ES-I3 (cell line): Measurements from ENCODE around the gene LRRC26.
A peak's percentile ranks its signal among the peaks of the same experiment; 100 is the strongest.

Source experiments
- H3K36me3 ChIP-seq: 2 replicates; pipeline ENCODE4 v1.6.1; 2013; ENCODE audit warnings: mild to moderate bottlenecking, low read length, control low read depth, moderate library complexity; ENCODE audit not compliant: insufficient read depth
- H3K4me1 ChIP-seq: 2 replicates; pipeline ENCODE4 v1.6.1; 2013; ENCODE audit warnings: mild to moderate bottlenecking, control low read depth, low read length; ENCODE audit not compliant: insufficient read depth
- H3K9ac ChIP-seq: 2 replicates; pipeline ENCODE4 v1.6.1; 2013; ENCODE audit warnings: low read depth, mild to moderate bottlenecking, low read length, moderate library complexity
- H3K9me3 ChIP-seq: 2 replicates; pipeline ENCODE4 v1.6.1; 2013; ENCODE audit warnings: mild to moderate bottlenecking, low read length, moderate library complexity; ENCODE audit not compliant: control insufficient read depth, insufficient read depth

Gene LRRC26

GRCh38 chr9:137170486-137171148 lies 766 bp upstream of the LRRC26 start:
- Histone ChIP-seq H3K4me1 (no peaks in the 10 kb centered on the region), H3K36me3 (no peaks in the 10 kb centered on the region), H3K9me3 (no peaks in the 10 kb centered on the region), H3K9ac (no peak overlapping the region; the same call in 1 of the 2 replicates)

- H3K4me1 ChIP-seq, result no peaks in the 10 kb centered on the region
- no peaks in the 10 kb centered on the region for H3K9me3 ChIP-seq
- peak overlapping the region; percentile 29 for H3K9ac ChIP-seq
- no peaks in the 10 kb centered on the region for H3K36me3 ChIP-seq
Observed at GRCh38 chr9:137168904-137169856, 671 bp downstream of the LRRC26 start.

- Histone ChIP-seq H3K4me1 (no peaks in the 10 kb centered on the region), H3K9ac (peak overlapping the region; percentile 29; the same call in 1 of the 2 replicates), H3K36me3 (no peaks in the 10 kb centered on the region), H3K9me3 (no peaks in the 10 kb centered on the region)
Observed at GRCh38 chr9:137168573-137168903, 1.3 kb downstream of the LRRC26 start.

DNA sequence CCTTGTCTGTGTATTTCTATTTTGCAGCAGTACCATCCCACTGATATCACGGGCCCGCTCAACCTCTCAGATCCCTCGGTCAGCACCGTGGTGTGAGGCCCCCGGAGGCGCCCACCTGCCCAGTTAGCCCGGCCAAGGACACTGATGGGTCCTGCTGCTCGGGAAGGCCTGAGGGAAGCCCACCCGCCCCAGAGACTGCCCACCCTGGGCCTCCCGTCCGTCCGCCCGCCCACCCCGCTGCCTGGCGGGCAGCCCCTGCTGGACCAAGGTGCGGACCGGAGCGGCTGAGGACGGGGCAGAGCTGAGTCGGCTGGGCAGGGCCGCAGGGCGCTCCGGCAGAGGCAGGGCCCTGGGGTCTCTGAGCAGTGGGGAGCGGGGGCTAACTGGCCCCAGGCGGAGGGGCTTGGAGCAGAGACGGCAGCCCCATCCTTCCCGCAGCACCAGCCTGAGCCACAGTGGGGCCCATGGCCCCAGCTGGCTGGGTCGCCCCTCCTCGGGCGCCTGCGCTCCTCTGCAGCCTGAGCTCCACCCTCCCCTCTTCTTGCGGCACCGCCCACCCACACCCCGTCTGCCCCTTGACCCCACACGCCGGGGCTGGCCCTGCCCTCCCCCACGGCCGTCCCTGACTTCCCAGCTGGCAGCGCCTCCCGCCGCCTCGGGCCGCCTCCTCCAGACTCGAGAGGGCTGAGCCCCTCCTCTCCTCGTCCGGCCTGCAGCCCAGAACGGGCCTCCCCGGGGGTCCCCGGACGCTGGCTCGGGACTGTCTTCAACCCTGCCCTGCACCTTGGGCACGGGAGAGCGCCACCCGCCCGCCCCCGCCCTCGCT lies 1.9 kb downstream of the LRRC26 start:
- no peaks in the 10 kb centered on the region for H3K9me3 ChIP-seq
- no peaks in the 10 kb centered on the region for H3K36me3 ChIP-seq
- no peak overlapping the region for H3K9ac ChIP-seq
- no peaks in the 10 kb centered on the region for H3K4me1 ChIP-seq

- H3K9ac ChIP-seq, result no peak overlapping the region
- H3K9me3 ChIP-seq, result no peaks in the 10 kb centered on the region
- no peaks in the 10 kb centered on the region for H3K4me1 ChIP-seq
- H3K36me3 ChIP-seq, result no peaks in the 10 kb centered on the region
Observed at GRCh38 chr9:137167277-137167746, 2.5 kb downstream of the LRRC26 start.

DNA sequence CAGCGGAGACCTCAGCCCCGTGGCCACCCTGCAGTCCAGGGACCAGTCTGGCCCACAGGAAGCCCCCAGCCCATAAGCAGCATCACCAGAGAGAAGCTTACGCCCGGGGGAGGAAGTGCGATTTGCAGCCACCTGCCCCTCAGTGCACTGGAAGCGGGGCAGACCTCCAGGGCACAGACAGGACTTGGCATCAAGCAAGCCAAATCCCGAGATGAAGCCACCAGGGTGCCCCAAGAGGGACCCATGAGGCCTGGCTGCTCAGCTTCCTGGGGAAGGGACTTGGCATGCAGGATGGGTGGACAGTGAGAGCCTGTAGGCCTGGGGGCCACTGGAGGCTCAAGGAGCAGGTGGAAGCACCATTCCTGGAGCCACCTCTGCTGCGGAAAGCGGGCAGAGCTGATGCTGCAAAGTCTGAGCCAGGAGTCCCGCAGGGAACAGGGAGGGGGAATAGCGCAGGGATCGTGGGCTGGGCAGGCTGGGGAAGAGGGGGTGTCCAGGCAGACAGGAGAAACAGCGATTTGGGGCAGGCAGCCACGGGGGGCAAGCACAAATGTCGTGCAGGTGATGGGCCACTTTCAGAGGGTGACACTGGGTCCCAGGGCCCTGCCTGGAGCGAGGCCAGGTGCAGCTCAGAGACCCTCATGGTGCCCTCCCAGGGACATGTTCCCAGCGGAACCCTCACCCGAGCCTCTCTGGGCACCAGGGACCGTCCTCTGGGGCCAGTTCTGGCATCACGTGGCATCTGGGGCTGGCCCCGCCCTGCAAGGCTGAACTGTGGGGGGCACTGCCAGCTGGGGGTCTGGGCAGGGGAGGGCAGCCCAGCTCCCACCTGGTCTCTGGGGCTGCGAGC lies 3.2 kb downstream of the LRRC26 start:
- no peaks in the 10 kb centered on the region for H3K4me1 ChIP-seq
- no peak overlapping the region for H3K9ac ChIP-seq
- no peaks in the 10 kb centered on the region for H3K9me3 ChIP-seq
- no peaks in the 10 kb centered on the region for H3K36me3 ChIP-seq

DNA sequence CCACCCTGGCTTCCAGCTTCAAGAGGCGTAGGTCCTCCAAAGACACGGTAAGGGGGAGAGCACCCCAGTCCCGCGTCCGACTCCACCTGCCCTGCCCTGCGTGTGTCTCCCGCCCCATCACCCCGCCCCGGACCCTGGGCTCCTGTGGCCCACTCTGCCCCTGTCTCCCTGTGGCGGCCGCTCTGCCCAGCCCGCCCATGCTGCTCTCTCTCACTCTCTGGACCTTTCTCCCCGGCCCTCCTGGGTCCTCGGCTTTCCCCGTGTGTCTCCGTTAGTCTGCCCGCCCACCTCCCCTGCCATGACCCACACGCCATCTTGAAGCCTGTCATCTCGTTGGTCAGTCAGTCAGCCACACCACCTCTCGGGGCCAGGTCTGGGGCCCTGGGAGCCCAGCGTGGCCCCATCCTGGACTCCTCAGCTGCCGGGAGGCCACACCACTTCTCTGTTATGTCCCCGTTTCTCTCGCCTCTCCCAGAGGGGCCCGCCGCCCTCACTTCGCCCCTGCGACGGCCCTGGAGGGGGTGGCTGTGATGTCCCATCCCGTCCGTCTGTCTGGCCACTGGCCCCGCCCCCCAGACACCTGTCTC lies 4.5 kb downstream of the LRRC26 start:
- no peaks in the 10 kb centered on the region for H3K36me3 ChIP-seq
- H3K9ac ChIP-seq, result no peak overlapping the region
- H3K4me1 ChIP-seq, result no peaks in the 10 kb centered on the region

DNA sequence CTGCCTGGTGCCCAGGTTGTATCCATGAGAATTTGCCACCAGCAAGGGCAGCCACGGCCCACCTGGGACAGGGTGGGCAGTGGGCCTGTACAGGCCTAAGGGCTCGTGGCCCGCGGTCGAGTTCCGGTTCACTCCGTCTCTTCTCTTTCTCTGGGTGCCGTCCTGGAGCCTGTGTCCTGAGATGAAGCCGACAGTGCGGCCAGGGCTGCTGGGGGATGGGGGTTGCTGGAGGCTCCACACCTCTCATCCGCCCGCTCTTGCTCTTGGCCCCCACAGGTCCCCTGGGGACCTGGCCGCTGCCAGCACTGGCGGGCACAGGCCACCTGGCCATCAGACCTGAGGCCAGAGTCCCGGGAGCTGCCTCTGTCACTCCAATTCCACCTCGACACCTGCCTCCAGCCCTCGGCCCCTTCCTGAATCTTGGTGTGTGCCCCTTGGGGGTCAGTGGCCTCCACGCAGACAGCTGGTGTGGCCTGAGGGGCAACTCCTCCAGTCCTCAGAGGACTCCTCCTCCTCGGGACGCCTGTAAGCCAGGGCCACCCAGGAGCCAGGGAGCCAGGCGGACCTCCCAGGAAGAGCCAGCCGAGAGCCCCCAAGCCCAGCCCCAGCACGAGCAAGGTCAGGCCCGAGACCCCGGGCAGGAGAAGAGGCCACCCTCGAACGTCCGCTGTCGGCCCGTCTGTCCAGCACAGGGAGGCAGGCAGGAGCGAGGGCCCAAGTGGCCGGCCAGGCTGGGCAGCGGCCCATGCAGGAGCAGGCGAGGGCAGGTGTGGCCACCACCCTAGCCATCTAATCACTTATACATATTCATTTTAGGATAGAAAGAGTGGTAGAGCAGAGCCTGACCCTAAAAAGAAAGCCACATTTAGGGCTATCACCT lies 5.2 kb downstream of the LRRC26 start:
- Histone ChIP-seq H3K4me1 (no peaks in the 10 kb centered on the region), H3K9ac (no peak overlapping the region), H3K36me3 (no peaks in the 10 kb centered on the region), H3K9me3 (no peaks in the 10 kb centered on the region)

More for the DNA sequence above, 4.5 kb downstream of the LRRC26 start:
- H3K9me3 ChIP-seq, result no peaks in the 10 kb centered on the region

- H3K36me3 ChIP-seq, result no peaks in the 10 kb centered on the region
- H3K9me3 ChIP-seq, result no peaks in the 10 kb centered on the region
- no peak overlapping the region for H3K9ac ChIP-seq
- no peaks in the 10 kb centered on the region for H3K4me1 ChIP-seq
Observed at GRCh38 chr9:137163805-137164204, 6.0 kb downstream of the LRRC26 start.

- Histone ChIP-seq H3K36me3 (no peaks in the 10 kb centered on the region), H3K9ac (peak overlapping the region; percentile 28; the same call in 1 of the 2 replicates), H3K4me1 (no peaks in the 10 kb centered on the region), H3K9me3 (no peaks in the 10 kb centered on the region)
Observed at GRCh38 chr9:137163365-137163715, 6.5 kb downstream of the LRRC26 start.

- no peaks in the 10 kb centered on the region for H3K4me1 ChIP-seq
- H3K9ac ChIP-seq, result peak overlapping the region; percentile 28; the same call in 1 of the 2 replicates
- H3K36me3 ChIP-seq, result no peaks in the 10 kb centered on the region
- no peaks in the 10 kb centered on the region for H3K9me3 ChIP-seq
Observed at GRCh38 chr9:137162505-137163364, 7.1 kb downstream of the LRRC26 start.
